SIG-M5 treated with dmso at 0.1 percent for 504 hours (cell line): Measurements from ENCODE around the gene CSRNP2.
"Not testable (repeated sequence)": the region's sequence is repeated elsewhere in the genome, so short reads cannot be mapped to it uniquely, and the experiment has no call there.

Source experiments
- DNase-seq: peaks from one replicate; lab custom pipeline; 2025; ENCODE audit not compliant: unreplicated experiment; lab: John Stamatoyannopoulos, UW

Gene CSRNP2

GRCh38 chr12:51028126-51028812 lies 55.1 kb downstream of the CSRNP2 start:
- peak; percentile 94 for DNase-seq

- DNase-seq = no peak
These were observed 56.0 kb downstream of the CSRNP2 start for GRCh38 chr12:51027342-51027835.

- peak; percentile 95 for DNase-seq
These were observed 57.4 kb downstream of the CSRNP2 start, which contains the start of gene SLC11A2 for GRCh38 chr12:51025836-51026638. SLC11A2 (minus strand) TSS chr12:51026384; CDS start chr12:51010728, 15,656 bp downstream.

- DNase-seq = peak; percentile 45
These were observed 58.0 kb downstream of the CSRNP2 start for GRCh38 chr12:51025338-51025835.

GRCh38 chr12:51023625-51024382 lies 59.6 kb downstream of the CSRNP2 start:
- no peak for DNase-seq

GRCh38 chr12:51021694-51022093 lies 61.7 kb downstream of the CSRNP2 start:
- no peak for DNase-seq

- no peak for DNase-seq
These were observed 62.8 kb downstream of the CSRNP2 start for GRCh38 chr12:51020448-51021182.

GRCh38 chr12:51019927-51020326 lies 63.5 kb downstream of the CSRNP2 start:
- DNase-seq = no peak

GRCh38 chr12:51018956-51019355 lies 64.4 kb downstream of the CSRNP2 start:
- no peak for DNase-seq

GRCh38 chr12:51017452-51017851 lies 65.9 kb downstream of the CSRNP2 start:
- no peak for DNase-seq

GRCh38 chr12:51014467-51014866 lies 68.9 kb downstream of the CSRNP2 start:
- DNase-seq = not testable (repeated sequence)

- no peak for DNase-seq
These were observed 70.0 kb downstream of the CSRNP2 start for GRCh38 chr12:51013441-51013840.

GRCh38 chr12:51012570-51013236 lies 70.7 kb downstream of the CSRNP2 start:
- no peak for DNase-seq

GRCh38 chr12:51011955-51012354 lies 71.4 kb downstream of the CSRNP2 start:
- no peak for DNase-seq
